Measurements from ENCODE around the gene PRDM16. TPM values are rescaled to one million over a fixed set of nuclear protein-coding genes. Genes with fewer than 3 reads are reported as not detected.

PRDM16 gene
- polyA plus RNA-seq, 3 donors: not detected

GRCh38 chr1:3233551-3233950 lies 164.5 kb downstream of the PRDM16 start:
- no peaks in the 10 kb centered on the region for H3K36me3 ChIP-seq (replicated peaks in 1 of 2; ENCODE audit: control insufficient read depth in 1 of 2, insufficient read depth in 2 of 2, low read length in 2 of 2)
- DNase-seq: no peak
- Mint-ChIP-seq H3K27ac (no peak overlapping the region), H3K36me3 (no peaks in the 10 kb centered on the region), H3K4me1 (no peaks in the 10 kb centered on the region), H3K4me3 (no peak overlapping the region), H3K9me3 (no peaks in the 10 kb centered on the region), H3K27me3 (ENCODE audit: low read depth in 3 of 3) (peaks cover 0 to 8% (median 0%) of the 10 kb centered on the region in 3 donors)
- H3K9ac ChIP-seq (ENCODE audit: insufficient read depth, low read length, poor library complexity, severe bottlenecking): no peak overlapping the region
- no peaks in the 10 kb centered on the region for H4K20me1 ChIP-seq (ENCODE audit: insufficient read depth, low read length)
- H3K4me3 ChIP-seq (replicated peaks in 1 of 3; ENCODE audit: low read depth in 2 of 3, low read length in 3 of 3): no peak overlapping the region
- intact Hi-C loops (cut with micrococcal nuclease): no loop called here
- no peaks in the 10 kb centered on the region for H3K27me3 ChIP-seq (ENCODE audit: control insufficient read depth in 2 of 2, insufficient read depth in 2 of 2, low read length in 2 of 2)
- WGBS (ENCODE audit: insufficient coverage): 100% methylated on average over 2 of the region's 8 CpGs
- TF ChIP-seq, protein P1, sequence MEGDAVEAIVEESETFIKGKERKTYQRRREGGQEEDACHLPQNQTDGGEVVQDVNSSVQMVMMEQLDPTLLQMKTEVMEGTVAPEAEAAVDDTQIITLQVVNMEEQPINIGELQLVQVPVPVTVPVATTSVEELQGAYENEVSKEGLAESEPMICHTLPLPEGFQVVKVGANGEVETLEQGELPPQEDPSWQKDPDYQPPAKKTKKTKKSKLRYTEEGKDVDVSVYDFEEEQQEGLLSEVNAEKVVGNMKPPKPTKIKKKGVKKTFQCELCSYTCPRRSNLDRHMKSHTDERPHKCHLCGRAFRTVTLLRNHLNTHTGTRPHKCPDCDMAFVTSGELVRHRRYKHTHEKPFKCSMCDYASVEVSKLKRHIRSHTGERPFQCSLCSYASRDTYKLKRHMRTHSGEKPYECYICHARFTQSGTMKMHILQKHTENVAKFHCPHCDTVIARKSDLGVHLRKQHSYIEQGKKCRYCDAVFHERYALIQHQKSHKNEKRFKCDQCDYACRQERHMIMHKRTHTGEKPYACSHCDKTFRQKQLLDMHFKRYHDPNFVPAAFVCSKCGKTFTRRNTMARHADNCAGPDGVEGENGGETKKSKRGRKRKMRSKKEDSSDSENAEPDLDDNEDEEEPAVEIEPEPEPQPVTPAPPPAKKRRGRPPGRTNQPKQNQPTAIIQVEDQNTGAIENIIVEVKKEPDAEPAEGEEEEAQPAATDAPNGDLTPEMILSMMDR (IDR thresholded peaks at IDR 0.05): no peak
- H3K9me3 ChIP-seq (replicated peaks in 1 of 2; ENCODE audit: control insufficient read depth in 1 of 2, insufficient read depth in 1 of 2, low read length in 2 of 2): no peaks in the 10 kb centered on the region
- no peak overlapping the region for H3K27ac ChIP-seq (ENCODE audit: low read depth in 1 of 2, low read length in 2 of 2)
- no peak overlapping the region for H2AFZ ChIP-seq (ENCODE audit: insufficient read depth, low read depth, low read length, poor library complexity, severe bottlenecking)
- H3K4me1 ChIP-seq (ENCODE audit: control insufficient read depth in 1 of 2, insufficient read depth in 2 of 2, low read length in 2 of 2): no peaks in the 10 kb centered on the region
- H3K4me2 ChIP-seq (replicated peaks; ENCODE audit: extremely low read depth, low read length, poor library complexity, severe bottlenecking): no peak overlapping the region
- no peaks in the 10 kb centered on the region for H3K79me2 ChIP-seq (ENCODE audit: insufficient read depth, low read length)

DNA sequence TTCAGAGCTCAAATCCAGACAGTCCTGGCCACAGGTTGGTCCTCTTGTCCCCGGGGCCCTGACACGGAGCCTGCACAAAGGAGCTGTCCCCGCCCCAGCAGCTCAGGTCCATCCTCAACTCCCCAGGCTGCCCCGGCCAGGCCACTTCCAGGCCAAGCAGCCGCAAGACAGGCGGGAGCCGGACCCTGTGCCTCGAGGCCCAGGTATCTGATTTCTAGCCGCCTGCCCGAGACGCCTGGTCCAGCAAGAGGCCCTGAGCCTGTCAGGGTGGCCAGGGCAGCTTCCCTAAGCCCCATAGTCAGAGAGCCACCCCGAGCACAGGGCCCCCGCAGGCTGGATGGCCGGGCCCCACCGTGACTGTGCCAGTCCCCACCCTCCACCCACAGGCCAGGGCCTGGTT lies 165.3 kb downstream of the PRDM16 start:
- no peaks in the 10 kb centered on the region for H3K79me2 ChIP-seq (ENCODE audit: insufficient read depth, low read length)
- 90% methylated on average over 15 of the region's 15 CpGs for WGBS (ENCODE audit: insufficient coverage)
- Mint-ChIP-seq H3K36me3 (no peaks in the 10 kb centered on the region), H3K4me1 (no peaks in the 10 kb centered on the region), H3K9me3 (no peaks in the 10 kb centered on the region), H3K4me3 (no peak overlapping the region), H3K27me3 (ENCODE audit: low read depth in 3 of 3) (peaks cover 0 to 5% (median 0%) of the 10 kb centered on the region in 3 donors), H3K27ac (no peak overlapping the region)
- no peak overlapping the region for H3K4me2 ChIP-seq (replicated peaks; ENCODE audit: extremely low read depth, low read length, poor library complexity, severe bottlenecking)
- no peaks in the 10 kb centered on the region for H3K36me3 ChIP-seq (replicated peaks in 1 of 2; ENCODE audit: control insufficient read depth in 1 of 2, insufficient read depth in 2 of 2, low read length in 2 of 2)
- no peaks in the 10 kb centered on the region for H4K20me1 ChIP-seq (ENCODE audit: insufficient read depth, low read length)
- no peak overlapping the region for H2AFZ ChIP-seq (ENCODE audit: insufficient read depth, low read depth, low read length, poor library complexity, severe bottlenecking)
- H3K9ac ChIP-seq (ENCODE audit: insufficient read depth, low read length, poor library complexity, severe bottlenecking): no peak overlapping the region
- no peak overlapping the region for H3K4me3 ChIP-seq (replicated peaks in 1 of 3; ENCODE audit: low read depth in 2 of 3, low read length in 3 of 3)
- intact Hi-C loops (cut with micrococcal nuclease): no loop called here
- H3K9me3 ChIP-seq (replicated peaks in 1 of 2; ENCODE audit: control insufficient read depth in 1 of 2, insufficient read depth in 1 of 2, low read length in 2 of 2): no peaks in the 10 kb centered on the region
- TF ChIP-seq, protein P1 (IDR thresholded peaks at IDR 0.05): no peak
- H3K27me3 ChIP-seq (ENCODE audit: control insufficient read depth in 2 of 2, insufficient read depth in 2 of 2, low read length in 2 of 2): no peaks in the 10 kb centered on the region
- DNase-seq: no peak
- no peak overlapping the region for H3K27ac ChIP-seq (ENCODE audit: low read depth in 1 of 2, low read length in 2 of 2)
- no peaks in the 10 kb centered on the region for H3K4me1 ChIP-seq (ENCODE audit: control insufficient read depth in 1 of 2, insufficient read depth in 2 of 2, low read length in 2 of 2)

Measured in CD14-positive monocyte (primary cell).